Brain microvascular endothelial cell (primary cell): ENCODE measurements around the gene IVL.

Experiments used
- DNase-seq: peaks from one replicate; pipeline ENCODE4 v3.0.0-alpha.2; 2020
- H3K27ac ChIP-seq: fragments of 250-450 bp; sonication (Bioruptor Pico); 2 replicates; pipeline ENCODE4 v1.5.1; 2020; ENCODE audit warnings: mild to moderate bottlenecking, moderate library complexity
- H3K27me3 ChIP-seq: fragments of 250-450 bp; sonication (Bioruptor Pico); replicated peaks from 2 replicates; pipeline ENCODE4 v1.5.1; 2020; ENCODE audit warnings: mild to moderate bottlenecking
- H3K36me3 ChIP-seq: fragments of 250-450 bp; sonication (Bioruptor Pico); replicated peaks from 2 replicates; pipeline ENCODE4 v1.5.1; 2020; ENCODE audit warnings: mild to moderate bottlenecking
- H3K4me3 ChIP-seq: 2 replicates; pipeline ENCODE4 v1.5.1; 2011; ENCODE audit warnings: low read depth, mild to moderate bottlenecking, control low read depth, low read length, moderate library complexity
- in situ Hi-C: cut with HindIII; loops from 2 replicates; pipeline ENCODE4 v1.10.0; 2017; ENCODE audit warnings: low sequenced_read_pairs, low pct_ligation_motif_present
- TF ChIP-seq, protein P1 (sequence below): IDR thresholded peaks from 2 replicates; pipeline ENCODE4 v1.5.1; 2011; ENCODE audit warnings: low read depth, mild to moderate bottlenecking, moderate library complexity, low read length, control low read depth, inconsistent platforms; ENCODE audit errors: missing control alignments

IVL gene

GRCh38 chr1:152899883-152900282 is 8.5 kb upstream of the IVL start:
- Histone ChIP-seq H3K27ac (no peak overlapping the region), H3K4me3 (no peak overlapping the region), H3K36me3 (no peaks in the 10 kb centered on the region), H3K27me3 (no peaks in the 10 kb centered on the region)
- in situ Hi-C loops, result no loop called here
- DNase-seq, result no peak
- TF ChIP-seq, protein P1, sequence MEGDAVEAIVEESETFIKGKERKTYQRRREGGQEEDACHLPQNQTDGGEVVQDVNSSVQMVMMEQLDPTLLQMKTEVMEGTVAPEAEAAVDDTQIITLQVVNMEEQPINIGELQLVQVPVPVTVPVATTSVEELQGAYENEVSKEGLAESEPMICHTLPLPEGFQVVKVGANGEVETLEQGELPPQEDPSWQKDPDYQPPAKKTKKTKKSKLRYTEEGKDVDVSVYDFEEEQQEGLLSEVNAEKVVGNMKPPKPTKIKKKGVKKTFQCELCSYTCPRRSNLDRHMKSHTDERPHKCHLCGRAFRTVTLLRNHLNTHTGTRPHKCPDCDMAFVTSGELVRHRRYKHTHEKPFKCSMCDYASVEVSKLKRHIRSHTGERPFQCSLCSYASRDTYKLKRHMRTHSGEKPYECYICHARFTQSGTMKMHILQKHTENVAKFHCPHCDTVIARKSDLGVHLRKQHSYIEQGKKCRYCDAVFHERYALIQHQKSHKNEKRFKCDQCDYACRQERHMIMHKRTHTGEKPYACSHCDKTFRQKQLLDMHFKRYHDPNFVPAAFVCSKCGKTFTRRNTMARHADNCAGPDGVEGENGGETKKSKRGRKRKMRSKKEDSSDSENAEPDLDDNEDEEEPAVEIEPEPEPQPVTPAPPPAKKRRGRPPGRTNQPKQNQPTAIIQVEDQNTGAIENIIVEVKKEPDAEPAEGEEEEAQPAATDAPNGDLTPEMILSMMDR, result no peak

DNA sequence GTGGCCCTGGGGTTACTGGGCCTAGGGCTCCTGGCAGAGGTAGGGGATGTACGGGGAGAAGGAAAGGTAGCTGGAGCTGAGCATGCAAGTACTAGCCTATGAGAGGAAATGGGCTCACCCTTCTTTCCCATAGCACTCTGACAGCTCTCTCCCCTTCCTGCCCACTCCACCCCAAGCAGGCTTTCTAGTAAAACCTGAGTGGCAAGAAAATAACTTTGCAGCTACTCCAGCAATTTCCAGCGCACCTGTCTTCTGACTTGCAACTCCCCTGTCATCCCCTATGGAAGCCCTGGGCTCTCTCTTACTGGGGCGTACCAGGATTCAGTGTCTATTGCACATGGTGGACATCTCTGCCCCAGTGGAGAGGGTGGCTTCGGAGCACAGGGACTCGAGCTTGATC is 6.7 kb upstream of the IVL start:
- DNase-seq, result no peak
- no peak overlapping the region for H3K27ac ChIP-seq
- H3K36me3 ChIP-seq, result no peaks in the 10 kb centered on the region
- H3K27me3 ChIP-seq, result no peaks in the 10 kb centered on the region
- in situ Hi-C loops, result no loop called here
- TF ChIP-seq, protein P1, result no peak
- H3K4me3 ChIP-seq, result no peak overlapping the region

DNA sequence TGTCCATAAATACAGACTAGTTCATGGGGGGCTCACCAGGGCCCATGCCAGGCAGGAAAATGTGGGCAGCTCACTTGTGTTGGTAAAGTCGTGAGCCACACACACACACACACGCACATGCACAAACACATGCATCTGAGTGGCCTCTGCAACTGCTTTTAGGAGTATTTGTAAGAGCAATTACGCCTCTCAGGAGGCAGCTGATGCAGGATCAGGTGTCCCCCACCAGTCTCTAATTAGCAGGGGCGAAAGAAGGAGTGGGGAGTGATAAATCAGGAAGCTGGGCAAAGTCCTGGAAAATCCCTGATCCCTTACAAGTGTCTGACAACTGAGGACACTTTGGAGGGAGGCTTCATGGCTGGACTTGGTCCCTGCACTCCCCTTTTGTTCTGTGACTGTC is 5.7 kb upstream of the IVL start:
- H3K4me3 ChIP-seq, result no peak overlapping the region
- TF ChIP-seq, protein P1, result no peak
- no peaks in the 10 kb centered on the region for H3K27me3 ChIP-seq
- no peak for DNase-seq
- in situ Hi-C loops, result no loop called here
- H3K27ac ChIP-seq, result no peak overlapping the region
- H3K36me3 ChIP-seq, result no peaks in the 10 kb centered on the region

- Histone ChIP-seq H3K4me3 (no peak overlapping the region), H3K27me3 (no peaks in the 10 kb centered on the region), H3K36me3 (no peaks in the 10 kb centered on the region), H3K27ac (no peak overlapping the region)
- no peak for DNase-seq
- in situ Hi-C loops, result no loop called here
- TF ChIP-seq, protein P1, result no peak
These were observed 3.5 kb upstream of the IVL start for GRCh38 chr1:152904688-152905440.

GRCh38 chr1:152906023-152906565 is 2.3 kb upstream of the IVL start:
- DNase-seq, result no peak
- no peaks in the 10 kb centered on the region for H3K27me3 ChIP-seq
- in situ Hi-C loops, result no loop called here
- no peak overlapping the region for H3K4me3 ChIP-seq
- no peak overlapping the region for H3K27ac ChIP-seq
- H3K36me3 ChIP-seq, result no peaks in the 10 kb centered on the region
- TF ChIP-seq, protein P1, result no peak
